IPS DF 4.7 (cell line): Measurements from ENCODE around the gene KIF26B.

Experiments used
- DNase-seq: peaks from one replicate; pipeline ENCODE4 v3.0.0-alpha.2; 2013; ENCODE audit warnings: low spot score; ENCODE audit errors: extremely low read depth

Gene KIF26B

DNA sequence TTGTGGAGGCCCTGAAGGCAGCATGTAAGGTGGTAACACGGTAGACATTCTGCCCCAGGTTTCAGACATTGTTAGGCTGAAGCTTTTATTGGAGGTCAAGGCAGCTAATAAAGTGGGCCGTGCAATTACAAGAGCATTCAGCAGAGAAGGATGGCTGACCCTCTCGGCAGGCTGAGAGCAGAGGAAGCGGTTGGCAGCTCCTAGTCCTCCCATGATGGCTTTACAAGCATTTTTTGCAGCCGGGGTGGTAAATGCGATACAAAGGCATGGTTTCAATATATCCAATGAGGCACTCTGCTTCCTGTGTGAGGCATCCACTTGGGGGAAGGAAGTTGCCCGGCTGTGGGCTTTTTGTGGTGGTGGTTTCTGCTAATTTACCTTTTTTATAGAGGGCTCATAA lies 14.6 kb downstream of the KIF26B start:
- no peak for DNase-seq

- DNase-seq, result no peak
Observed at GRCh38 chr1:245172026-245172425, 17.2 kb downstream of the KIF26B start.

GRCh38 chr1:245172829-245173228 lies 18.0 kb downstream of the KIF26B start:
- no peak for DNase-seq

DNA sequence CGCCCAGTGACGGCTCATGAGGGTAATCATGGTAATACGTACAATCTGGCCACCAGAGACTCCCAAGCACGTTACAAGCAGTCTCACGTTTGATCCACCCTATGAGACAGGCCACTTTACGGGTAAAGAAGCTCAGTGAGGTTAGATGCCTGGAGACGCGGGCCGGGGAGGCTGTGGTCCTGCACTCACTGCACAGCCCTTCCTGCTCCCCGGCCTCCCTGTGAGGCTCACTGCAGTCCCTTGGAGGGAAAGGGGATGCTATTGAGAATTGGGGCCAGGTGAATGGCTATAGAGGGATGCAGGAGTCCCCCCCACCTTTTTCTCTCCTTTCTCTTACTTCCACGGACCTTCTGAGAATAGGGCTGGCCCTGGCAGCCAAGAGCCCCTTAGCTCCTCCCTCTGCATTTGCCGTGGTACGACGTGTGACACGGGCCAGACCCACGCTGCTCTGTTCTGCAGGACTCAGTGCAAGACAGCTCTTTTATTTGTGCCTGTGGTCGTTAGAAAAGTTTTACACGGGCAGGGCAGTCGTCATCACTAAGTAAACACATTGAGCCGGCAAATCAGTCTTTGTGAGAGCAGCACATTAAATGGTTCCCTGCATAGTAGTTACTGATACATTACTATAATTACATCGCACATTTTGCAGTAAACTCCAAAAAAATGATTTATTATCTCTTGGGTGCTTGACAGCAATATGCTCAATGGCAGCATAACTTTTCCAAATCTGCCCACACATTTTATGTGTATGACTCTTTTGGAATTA lies 18.8 kb downstream of the KIF26B start:
- DNase-seq, result no peak

DNA sequence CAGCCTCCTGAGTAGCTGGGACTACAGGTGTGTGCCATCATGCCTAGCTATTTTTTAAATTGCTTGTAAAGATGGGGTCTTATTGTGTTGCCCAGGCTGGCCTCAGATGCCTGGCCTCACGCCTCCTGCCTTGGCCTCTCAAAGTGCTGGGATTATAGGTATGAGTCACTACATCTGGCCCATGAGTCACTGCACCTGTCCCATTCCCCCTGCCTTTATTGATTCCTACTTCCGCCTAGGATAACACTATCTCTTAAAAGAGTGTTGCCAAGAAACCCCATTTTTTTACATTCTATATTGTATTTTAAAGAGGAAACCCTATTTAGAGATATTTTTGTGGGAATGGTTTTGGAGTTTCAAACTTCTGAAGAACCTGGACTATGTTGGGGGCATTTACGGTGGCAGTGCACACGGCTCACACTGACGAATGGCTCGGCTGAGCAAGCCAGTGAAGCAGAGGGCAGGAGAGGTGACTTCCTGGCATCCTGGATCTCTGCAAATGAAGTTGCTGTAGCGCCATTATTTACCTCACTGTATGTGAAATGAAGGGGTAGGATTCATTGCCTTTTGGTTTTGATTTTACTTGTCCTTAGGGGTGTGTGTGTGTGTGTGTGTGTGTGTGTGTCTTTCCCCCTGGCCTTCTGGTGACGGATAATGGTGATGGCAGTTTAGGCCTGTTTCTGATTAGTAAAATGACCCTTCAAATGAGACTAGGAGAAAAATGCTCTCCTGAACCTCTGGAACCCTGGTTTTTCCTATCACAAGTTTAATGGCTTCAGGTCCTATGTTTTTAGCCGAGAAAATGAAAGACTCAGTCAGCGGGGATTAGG lies 22.5 kb downstream of the KIF26B start:
- DNase-seq, result no peak

DNA sequence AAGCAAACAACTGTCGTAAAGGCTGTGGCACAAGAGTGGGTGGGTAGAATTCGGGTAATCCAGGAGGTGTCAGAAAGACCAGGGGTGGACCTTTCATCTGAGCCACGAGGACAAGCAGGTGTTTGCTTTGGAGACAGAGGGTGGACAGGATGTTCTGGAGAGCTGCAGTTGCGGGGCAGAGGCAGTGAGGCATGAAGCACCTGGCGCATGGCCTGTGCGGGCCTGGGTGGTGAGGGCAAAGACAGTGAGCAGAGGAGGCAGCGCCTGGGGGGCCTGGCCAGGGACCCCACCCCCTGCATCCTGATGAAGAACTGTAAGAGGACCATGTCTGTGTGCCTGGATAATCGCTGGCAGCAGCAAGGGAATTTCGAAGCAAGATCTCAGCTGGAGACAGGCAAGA lies 24.9 kb downstream of the KIF26B start:
- DNase-seq, result no peak

DNA sequence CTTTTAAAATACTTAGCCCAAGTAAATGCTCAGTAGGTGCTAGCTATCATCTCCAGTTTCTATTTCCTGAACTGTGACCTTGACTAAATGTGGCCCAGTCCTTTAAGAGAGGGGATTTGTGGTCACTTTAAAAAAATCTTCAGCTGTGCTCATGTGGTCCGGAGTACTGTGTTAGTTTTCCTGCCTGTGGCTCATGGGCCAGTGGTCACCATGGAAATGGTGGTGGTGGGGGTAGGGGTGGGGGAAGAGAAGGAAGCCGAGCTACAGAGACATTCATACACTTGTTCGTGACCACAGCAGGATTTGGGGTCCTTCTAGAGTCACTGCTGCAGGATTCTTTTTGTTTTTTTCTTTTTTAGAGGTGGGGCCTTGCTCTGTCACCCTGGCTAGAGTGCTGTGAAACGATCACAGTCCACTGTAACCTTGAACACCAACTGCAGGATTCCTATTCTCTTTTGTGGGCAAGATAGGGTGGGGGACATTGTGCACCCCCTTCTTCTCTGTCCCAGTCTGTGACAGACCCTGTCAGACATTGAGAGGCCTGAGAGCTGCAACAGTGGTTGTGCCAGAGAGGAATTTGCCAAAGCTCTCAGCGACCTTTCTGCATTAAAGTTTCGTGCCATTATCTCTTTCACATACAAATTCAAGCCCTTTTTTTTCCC lies 25.8 kb downstream of the KIF26B start:
- DNase-seq, result no peak

GRCh38 chr1:245181158-245181517 lies 26.4 kb downstream of the KIF26B start:
- DNase-seq, result no peak

DNA sequence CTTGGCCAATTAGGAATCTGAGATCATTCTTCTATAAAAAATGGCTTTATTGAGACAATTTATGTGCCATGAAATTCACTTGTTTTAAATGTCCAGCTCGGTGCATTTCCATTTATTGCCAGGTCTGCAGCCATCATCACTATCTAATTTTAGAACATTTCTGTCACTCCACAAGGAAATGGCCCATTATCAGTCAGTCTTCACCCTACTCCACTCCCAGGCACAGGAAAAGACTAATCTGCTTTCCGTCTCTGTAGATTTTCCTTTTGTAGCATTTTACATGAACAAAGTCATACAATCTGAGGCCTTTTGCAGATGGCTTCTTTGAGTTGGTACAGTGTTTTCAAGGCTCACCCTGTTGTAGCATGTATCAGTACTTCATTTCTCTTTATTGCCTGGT lies 27.2 kb downstream of the KIF26B start:
- DNase-seq, result no peak

DNA sequence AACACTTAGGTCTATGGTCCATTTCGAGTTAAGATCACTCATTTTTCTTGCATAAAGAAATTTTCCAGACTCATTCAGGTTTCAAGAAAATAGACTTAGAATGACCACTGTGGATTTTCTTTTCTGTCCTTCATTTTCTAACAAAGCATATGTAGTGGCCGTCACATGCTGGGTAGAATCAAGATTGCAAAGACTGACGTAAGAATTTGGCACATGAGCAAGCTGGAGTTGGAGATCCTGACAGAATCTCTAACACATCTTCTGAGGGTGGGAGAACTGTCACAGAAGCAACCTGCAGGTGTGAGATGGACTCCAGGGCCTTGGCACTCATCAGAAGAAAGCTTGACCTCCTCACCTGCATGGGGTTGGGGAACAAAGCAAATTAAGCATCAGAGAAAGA lies 28.6 kb downstream of the KIF26B start:
- DNase-seq, result no peak

DNA sequence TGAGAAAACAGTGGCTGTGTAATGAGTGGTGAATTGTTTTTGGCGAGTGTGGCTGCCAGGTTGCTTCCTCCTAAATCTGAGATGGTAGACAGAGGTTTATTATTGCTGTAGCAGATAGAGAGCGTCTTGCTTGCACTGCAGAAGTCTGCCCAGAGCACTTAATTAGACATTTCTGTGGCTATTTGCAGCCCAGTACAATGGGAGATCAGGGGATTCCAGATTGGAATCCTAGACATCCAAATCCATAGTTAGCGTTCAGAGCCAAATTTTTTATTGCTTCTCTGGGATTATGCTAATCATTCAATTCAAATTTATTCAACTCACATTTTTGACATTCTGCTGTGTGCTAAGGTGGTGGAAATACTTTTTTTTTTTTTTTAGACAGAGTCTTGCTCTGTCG lies 30.0 kb downstream of the KIF26B start:
- no peak for DNase-seq

- no peak for DNase-seq
Observed at GRCh38 chr1:245188403-245188802, 33.6 kb downstream of the KIF26B start.

DNA sequence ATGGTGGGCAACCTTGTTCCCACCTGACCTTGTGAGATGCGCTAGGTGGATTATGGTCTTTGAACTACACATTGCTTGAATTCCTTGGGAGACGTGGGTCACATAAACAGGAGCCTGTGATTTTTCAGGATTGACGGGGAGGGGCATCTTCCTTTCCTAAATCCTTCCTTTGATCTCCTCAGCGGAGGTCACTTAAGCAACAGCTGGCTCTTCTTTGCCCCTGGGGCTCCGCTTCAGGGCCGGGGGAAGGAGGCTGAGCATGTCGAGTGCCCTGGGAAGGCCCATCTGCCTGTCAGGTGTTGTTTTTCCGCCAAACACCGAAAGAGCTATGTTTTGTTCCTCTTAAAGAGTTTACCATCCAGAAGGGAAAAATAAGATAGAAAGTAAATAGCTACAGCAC lies 40.6 kb downstream of the KIF26B start:
- no peak for DNase-seq

- DNase-seq, result no peak
Observed at GRCh38 chr1:245197121-245197520, 42.3 kb downstream of the KIF26B start.

DNA sequence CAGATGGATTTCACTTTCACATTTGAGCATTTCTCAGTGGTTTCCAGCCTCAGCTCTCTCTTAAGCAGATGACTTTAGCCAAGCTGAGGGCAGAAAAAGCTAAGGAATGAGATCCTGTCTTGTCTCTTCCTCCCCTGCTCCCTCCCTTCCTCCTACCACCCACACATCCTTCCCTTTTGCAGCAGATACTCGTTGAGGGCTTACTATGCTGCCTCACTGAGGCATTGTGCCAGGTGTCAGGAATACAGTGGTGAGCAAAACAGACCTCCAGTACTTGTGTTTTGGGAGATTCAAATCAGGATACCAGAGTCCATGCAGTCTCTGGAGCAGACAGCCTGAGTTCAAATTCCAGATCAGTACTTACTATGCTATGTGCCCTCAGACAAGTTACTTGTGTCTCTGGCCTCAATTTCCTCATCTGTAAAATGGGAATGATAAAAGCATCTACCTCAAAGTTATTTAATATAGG lies 43.2 kb downstream of the KIF26B start:
- DNase-seq, result no peak

- DNase-seq, result no peak
Observed at GRCh38 chr1:245198748-245199516, 44.1 kb downstream of the KIF26B start.

DNA sequence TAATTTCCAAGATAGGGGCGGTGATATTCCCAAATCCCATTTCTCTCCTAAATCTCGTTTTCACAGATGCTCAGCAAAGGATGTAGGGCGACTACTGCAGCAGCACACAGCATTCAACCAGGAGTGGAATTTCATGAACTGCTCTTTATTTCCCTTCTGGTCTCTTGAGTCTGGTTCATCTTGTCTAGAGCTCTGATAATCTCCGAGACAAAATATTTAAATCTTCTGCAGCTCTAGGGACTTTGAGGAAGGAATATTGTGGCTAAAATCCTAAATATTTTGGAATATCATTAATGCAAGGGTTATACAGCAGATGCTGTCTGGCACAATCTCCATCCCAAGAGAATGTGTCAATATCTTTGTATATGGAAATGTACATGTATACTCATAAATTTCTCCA lies 45.4 kb downstream of the KIF26B start:
- no peak for DNase-seq

DNA sequence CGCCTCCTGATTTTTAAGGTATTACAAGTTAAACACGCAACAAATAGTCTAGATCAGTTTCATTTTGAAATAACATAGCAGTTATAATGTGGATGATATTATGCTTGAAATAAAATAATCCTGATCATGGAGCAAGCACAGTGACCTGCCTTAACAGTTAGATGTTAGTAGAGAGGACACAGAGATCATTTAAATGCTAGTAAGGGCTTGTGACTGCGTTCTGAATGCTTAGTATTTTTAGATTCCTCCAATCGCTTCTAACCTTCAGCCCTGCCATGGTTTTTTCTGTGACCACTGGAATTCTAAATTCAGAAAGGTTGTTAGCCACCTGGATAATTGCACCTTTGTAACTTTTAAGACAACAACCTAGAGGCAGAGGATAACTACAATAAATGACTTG lies 46.4 kb downstream of the KIF26B start:
- no peak for DNase-seq

DNA sequence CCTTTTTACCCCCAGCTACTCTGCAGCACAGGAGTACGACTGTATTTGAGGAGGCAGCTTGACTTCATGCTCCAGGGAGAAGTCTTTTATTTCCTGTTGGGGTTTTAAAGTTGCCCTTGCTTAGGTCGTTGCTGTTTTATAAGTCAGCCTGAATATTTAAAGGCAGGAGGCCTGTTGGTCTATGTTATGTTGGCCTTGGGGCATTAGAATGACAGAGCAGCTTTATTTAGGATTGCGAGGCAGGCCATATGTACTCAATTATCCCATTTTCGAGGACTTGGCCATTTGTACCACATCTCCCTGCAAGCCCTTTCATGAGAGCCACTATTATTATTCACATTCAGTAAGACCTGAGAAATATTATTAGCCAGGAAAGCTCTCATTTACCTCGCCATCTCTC lies 47.0 kb downstream of the KIF26B start:
- DNase-seq, result no peak

DNA sequence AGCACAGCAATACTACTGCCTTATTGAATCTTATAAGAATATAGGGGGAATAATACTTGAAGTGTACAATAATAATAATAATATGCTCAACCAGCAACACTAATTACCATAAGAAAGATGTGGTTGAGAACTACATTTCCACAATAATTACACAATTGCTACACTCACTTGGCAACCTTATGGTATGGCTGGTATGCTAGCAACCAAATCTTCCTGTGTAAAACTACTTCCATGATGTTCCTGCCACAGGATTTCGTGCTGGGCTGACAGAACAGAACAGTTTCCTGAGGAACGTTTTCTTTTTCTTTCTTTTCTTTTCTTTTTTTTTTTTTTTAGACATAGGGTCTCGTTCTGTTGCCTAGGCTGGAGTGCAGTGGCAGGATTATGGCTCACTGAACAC lies 50.6 kb downstream of the KIF26B start:
- no peak for DNase-seq

DNA sequence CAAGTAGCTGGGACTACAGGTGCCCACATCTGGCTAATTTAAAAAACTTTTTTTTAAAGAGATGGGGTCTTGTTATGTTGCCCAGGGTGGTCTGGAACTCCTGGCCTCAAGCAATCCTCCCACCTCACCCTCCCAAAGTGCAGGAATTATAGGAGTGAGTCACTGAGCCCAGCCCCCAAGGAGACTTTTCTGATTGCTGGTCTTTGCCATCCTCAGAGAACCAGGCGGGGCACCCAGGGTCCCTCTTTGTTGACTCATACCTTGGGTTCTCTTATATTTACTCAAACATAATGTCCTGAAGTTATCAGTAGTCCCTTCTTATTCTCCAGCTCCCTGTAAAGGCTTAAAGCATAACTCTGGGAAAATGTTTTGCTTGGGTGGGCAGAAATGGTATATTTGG lies 51.1 kb downstream of the KIF26B start:
- no peak for DNase-seq
